Astrocyte (in vitro differentiated cells and primary cell): Measurements from ENCODE around the gene CMC4.

Experiments
- EZH2 ChIP-seq: IDR thresholded peaks from 2 replicates; pipeline ENCODE4 v1.6.1; 2012; ENCODE audit warnings: mild to moderate bottlenecking, low read length, inconsistent platforms; ENCODE audit not compliant: insufficient read depth
- TF ChIP-seq, protein P1 (sequence below): IDR thresholded peaks from 2 replicates; pipeline ENCODE4 v1.5.1; 2011; ENCODE audit warnings: low read depth, mild to moderate bottlenecking, inconsistent platforms, low read length, moderate library complexity; ENCODE audit not compliant: insufficient read depth

DNA sequence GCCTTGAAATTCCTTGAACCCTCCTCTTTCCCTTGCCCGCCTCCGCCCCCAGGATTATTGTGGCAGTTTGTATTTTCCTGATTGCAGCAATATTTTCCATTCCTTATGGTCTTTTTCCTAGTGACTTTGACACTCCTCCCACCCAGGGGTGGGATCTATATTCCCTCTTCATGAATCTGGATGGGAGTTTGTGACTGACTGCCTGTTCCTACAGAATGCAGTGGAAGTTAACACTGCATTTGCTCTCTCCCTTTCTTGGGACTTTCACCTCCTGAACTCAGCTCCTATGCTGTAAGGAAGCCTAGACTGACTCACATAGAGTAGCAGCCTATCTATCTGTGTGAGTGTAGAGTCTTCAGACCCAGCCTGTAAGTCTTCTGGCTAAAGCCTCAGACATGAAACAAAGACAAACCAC lies 42.1 kb downstream of the CMC4 start:
- TF ChIP-seq, protein P1, sequence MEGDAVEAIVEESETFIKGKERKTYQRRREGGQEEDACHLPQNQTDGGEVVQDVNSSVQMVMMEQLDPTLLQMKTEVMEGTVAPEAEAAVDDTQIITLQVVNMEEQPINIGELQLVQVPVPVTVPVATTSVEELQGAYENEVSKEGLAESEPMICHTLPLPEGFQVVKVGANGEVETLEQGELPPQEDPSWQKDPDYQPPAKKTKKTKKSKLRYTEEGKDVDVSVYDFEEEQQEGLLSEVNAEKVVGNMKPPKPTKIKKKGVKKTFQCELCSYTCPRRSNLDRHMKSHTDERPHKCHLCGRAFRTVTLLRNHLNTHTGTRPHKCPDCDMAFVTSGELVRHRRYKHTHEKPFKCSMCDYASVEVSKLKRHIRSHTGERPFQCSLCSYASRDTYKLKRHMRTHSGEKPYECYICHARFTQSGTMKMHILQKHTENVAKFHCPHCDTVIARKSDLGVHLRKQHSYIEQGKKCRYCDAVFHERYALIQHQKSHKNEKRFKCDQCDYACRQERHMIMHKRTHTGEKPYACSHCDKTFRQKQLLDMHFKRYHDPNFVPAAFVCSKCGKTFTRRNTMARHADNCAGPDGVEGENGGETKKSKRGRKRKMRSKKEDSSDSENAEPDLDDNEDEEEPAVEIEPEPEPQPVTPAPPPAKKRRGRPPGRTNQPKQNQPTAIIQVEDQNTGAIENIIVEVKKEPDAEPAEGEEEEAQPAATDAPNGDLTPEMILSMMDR = no peak
- TF ChIP-seq EZH2 = no peak
